GM13977 (cell line): ENCODE results near the gene CILP2.

Experiments used
- DNase-seq: peaks from one replicate; pipeline ENCODE4 v3.0.0; 2012; ENCODE audit warnings: low spot score
- CTCF ChIP-seq: IDR thresholded peaks from 2 replicates; pipeline ENCODE4 v1.5.1; 2012; ENCODE audit warnings: mild to moderate bottlenecking, control low read depth; ENCODE audit not compliant: insufficient read depth; ENCODE audit errors: extremely low read depth, missing control alignments
- in situ Hi-C: fragments of 300-500 bp; cut with MboI; formaldehyde crosslinking; loops from one replicate; pipeline ENCODE4 v1.12.0; 2022; ENCODE audit warnings: low sequenced_read_pairs, low pct_unique_long_range_greater_than_20kb, mixed read lengths, inconsistent platforms; ENCODE audit not compliant: unreplicated experiment

Gene CILP2

GRCh38 chr19:19594381-19594780 is 56.3 kb downstream of the CILP2 start:
- in situ Hi-C loops, result no loop called here
- no peak for DNase-seq
- TF ChIP-seq CTCF, result no peak

GRCh38 chr19:19595171-19595701 is 57.2 kb downstream of the CILP2 start:
- no peak for DNase-seq
- in situ Hi-C loops, result no loop called here
- TF ChIP-seq CTCF, result no peak
